A673 (cell line): ENCODE data around the gene CHML.

Experiments
- EZH2 ChIP-seq: fragments of 200-600 bp; sonication (generic); IDR thresholded peaks from 2 replicates; pipeline ENCODE4 v1.6.1; 2017; ENCODE audit warnings: borderline replicate concordance, low read depth, mild to moderate bottlenecking, mixed read lengths, antibody characterized with exemption, low read length; ENCODE audit not compliant: poor library complexity, severe bottlenecking
- TF ChIP-seq, protein P1 (sequence below): fragments of 300-800, 200-600 bp; sonication (generic); conservative IDR thresholded peaks from 2 replicates; pipeline ENCODE4 v1.5.1; 2017; ENCODE audit warnings: low read depth, mild to moderate bottlenecking, antibody characterized with exemption, low read length, moderate library complexity, mixed read lengths

DNA sequence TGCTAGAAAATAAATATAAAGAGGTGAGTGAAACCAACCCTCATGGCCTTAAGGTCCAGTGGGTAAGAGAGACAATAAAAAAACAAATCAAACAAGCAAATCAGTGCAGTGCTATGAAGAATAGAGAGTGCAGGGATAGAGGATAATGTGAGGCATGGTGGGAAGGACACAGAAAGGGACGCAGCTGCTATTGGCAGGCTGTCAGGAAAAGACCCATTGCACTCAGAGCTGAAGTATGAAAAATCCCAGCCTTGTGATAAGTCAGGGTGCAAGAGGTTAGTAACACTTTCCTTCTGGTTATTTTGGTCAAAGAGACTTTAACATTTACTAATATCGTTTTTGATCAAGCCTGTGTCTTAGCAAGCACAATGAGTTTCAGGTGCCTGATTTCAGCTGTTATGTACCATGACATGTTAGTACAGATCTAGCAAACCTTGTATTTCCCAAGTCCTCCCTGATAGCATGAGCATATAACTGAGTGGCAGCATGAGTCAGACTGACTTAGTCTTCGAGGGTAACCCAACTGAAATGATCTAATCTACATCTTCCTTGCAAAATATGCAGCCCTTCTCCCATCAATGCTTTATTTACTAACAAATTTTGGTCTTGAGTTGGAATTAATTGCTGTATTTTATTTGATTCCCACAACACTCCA lies 31.7 kb downstream of the CHML start:
- TF ChIP-seq, protein P1, sequence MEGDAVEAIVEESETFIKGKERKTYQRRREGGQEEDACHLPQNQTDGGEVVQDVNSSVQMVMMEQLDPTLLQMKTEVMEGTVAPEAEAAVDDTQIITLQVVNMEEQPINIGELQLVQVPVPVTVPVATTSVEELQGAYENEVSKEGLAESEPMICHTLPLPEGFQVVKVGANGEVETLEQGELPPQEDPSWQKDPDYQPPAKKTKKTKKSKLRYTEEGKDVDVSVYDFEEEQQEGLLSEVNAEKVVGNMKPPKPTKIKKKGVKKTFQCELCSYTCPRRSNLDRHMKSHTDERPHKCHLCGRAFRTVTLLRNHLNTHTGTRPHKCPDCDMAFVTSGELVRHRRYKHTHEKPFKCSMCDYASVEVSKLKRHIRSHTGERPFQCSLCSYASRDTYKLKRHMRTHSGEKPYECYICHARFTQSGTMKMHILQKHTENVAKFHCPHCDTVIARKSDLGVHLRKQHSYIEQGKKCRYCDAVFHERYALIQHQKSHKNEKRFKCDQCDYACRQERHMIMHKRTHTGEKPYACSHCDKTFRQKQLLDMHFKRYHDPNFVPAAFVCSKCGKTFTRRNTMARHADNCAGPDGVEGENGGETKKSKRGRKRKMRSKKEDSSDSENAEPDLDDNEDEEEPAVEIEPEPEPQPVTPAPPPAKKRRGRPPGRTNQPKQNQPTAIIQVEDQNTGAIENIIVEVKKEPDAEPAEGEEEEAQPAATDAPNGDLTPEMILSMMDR, result no peak
- no peak for TF ChIP-seq EZH2
